HL-60/S4 treated with retinoic acid at 250 ng/mL for 4 days and 3 days (cell line): ENCODE results near the gene RABGGTA.

Source experiments
- in situ Hi-C: fragments of 300-500 bp; cut with MboI; formaldehyde crosslinking; loops from 2 replicates; pipeline ENCODE4 v1.7.0; 2022; ENCODE audit warnings: low sequenced_read_pairs

RABGGTA gene

DNA sequence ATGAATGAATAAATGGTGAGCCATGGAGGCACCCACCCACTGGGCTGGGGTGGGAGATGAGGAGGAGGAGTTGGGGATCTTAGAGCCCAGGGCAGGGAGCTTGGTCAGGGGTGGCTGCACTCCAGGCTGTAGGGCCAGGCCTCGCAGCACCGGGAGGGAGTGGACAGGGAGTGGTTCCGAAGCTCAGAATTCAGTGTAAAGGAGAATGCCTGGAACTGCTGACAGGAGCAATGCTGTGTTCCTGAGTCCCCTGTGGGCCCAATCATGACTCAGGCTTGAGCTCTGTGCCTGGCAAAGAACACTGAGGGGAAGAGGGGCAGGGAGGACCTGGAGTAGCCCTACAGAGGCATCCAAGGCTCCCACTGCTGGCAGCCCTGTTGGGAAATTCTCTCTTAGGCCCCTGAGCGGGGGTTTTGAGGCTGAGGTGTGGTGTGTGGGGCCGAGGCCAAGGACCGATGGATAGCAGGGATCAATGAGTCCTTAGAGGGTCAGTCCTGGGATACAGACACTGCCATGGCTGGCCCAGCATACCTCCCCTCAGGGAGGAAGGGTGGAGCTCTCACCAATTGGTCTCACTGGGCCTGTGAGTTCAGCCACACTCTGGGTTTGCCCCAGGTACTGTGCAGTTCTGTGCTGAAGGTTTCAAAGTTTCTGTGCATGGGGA lies 9.5 kb upstream of the RABGGTA start:
- in situ Hi-C loops: no loop called here

DNA sequence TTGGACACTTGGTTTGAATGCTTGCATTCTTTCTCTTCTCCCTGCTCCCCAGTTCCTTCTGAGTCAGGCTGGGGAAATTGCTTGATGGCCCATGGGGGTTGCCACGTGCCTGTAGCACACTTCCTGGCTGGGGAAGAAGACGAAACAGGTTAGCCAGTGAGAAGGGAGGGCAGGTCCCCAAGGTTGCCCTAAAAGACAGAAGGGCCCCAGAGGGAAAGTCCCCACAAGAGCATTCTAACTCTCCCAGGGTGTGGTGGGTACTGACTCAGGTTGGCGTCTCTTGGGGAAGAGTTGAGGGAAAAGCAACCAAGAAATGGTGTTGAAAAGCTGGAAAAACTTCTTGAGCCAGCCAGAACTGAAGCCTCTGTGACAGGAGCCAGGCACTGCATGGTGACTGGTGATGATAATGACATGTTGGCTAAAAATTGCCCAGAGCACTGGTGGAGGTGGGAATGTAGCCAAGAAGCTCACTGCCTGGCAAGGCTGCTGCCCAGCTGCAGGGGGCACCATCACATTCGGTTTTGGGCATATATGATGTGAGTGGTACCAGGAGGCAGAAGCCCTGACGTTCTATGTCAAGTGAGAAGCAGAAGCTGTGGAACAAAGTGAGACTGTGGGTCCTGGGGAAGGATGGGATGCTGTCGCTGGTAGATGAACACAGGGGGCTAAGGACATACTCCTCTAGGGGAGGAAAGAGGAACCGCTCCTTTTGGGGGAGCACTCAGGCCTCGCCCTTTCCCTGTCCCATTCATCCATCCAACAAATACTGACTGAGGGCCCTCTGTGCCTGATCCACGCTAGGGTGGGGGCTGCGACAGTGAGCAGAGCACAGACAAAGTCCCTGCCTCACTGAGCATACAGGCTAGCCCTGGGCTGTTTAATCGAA lies 8.1 kb upstream of the RABGGTA start:
- in situ Hi-C loops: no loop called here

DNA sequence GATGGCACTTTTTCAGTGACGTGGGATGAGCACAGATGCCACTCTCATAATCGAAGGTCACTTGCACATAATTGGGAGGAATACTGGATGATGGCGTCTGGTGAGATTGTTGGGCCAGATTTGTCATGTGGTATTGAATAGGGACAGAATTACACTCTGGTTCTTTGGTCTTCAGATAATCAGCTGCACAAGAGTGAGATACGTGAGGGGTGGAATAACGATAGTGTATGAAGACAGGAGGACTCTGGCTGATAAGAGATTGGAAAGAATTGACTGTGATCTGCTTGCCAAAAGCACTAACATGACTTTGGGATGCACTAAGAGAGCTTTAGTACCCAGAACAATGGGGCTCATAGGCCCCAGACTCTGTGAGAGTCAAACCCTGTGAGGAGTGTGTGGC lies 7.0 kb upstream of the RABGGTA start:
- in situ Hi-C loops: no loop called here

DNA sequence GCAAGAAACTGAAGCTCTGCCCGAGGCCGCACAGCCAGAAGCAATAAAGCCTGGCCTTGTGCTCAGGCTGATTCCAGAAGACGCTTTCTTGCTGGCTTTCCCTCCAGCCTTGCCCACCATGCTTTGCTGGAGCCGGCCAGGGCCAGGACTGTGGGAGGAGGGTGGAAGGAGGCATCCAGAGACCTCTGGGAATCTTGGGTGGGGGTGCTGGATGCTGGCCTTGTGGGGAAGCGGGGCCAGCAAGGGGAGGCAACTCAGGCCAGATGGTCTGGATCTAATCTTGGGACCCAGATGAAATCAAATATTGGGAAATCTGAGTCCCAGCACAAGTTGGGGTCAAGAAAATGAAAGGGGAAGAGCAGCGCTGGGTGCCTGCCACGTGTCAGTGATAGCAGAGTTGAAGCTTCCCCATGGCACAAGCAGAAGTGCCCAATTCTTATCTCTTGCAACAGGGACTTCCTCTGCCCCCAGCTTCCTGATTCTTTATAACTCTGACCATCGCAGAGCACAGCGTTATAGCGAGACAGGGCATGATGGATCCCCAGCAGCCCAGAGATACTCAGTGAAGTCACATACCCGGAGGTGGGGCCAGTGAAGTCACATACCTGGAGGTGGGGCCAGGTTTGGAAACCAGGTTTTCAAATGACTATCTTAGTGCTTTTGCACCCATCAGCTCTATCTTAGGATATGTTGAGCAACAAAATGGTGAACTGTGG lies 6.4 kb upstream of the RABGGTA start:
- in situ Hi-C loops: no loop called here

DNA sequence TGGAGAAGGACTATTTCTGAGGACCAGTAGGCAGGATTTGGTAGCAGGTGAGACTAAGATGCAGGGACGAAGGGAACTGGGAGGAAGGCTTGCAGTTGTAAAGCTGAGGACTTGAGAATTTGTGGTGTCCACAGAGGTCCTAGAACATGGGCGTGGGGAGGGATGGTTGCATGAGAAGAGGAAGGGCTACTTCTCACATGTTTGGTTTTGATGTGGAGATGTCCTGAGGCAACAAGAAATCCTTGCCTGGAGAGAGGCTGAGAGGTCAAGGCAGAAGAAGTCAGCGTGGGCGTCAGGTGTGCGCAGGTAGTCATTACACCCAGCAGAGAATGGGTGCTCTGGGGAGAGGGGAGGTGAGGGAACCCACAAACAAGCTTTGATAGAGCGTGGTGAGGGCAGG lies 5.7 kb upstream of the RABGGTA start:
- in situ Hi-C loops: no loop called here

DNA sequence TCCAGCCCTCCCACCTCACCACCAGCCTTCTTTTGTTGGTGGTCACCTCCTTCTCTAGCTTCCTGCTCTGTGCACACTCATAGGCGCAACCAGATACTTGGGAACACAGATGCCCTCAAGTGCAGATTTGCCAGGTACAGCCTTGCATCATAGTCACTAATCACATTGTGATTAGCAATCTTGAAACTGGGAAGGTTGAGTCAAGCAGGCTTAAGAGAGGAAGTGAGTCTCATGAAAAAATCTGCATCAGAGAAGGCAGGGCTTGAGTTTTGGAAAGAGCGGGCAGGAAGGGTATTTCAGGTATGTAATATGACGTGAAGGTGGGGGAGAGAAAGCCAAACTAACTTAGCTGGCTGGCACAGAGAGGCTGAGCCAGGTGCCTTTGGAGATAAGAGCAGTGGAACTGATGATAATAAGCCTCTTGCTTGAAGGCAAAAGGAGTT lies 2.7 kb upstream of the RABGGTA start:
- in situ Hi-C loops: no loop called here

DNA sequence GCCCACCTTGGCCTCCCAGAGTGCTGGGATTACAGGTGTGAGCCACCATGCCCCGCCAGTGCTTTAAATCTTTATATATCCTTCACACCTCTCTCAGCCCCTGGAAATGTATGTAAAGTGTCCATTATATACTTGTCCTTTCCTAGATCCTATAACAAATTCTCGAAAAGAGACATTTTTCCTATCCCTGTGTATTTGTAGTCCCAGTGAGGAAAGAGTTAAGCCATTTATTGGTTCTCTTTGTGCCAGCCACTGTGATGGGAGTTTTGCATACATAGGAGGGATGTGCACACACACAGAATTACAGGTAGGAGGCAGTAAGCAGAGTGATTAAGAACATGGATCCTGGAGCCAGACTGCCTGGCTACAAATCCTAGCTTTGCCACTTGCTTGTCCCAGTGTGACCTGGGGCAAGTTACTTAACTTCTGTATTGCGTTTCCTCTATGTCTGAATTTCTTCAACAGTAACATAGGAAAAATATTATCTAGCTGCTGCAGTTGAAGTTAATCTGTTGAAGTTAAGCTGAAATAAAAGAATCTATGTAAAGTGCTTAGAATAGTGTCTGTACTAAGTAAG lies 2.1 kb upstream of the RABGGTA start:
- in situ Hi-C loops: no loop called here

DNA sequence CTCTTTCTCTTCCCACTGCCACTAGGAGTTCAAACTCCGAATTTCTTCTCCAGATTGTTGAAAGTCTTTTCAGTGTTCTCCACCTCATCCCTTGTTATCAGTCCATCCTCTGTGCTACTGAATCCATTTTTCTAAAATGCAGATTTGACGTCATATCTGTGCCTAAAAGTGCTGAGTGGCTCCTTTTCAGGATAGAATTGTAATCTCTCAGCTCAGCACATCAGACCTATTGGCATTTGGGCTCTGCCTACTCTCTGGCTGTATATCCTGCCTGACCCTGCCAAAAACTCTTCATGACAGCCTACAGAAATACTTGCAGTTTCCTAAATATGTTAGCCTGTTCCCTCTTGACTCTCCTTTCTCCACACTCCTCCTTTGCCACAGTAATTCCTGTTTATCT lies 1.1 kb upstream of the RABGGTA start:
- in situ Hi-C loops: no loop called here

DNA sequence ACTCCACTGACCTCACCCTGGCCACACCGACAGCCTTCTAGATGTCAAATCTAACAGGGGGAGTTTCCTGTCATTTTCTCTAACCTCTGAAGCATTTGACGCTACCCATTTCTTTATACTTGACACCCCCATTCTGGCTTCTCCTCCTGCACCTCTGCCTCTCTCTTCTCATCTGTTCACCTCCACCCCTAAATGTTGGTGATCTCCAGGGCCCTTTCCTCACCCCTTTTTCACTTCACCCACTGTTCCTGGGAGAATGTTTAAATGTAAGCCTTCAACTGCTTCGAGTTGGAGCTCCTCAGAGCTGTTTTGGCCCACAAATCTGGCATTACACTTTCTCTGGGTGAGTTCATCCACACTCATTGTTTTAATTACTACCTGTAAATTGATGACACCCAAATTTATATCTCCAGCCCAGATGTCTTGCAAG lies 452 bp upstream of the RABGGTA start:
- in situ Hi-C loops: no loop called here

DNA sequence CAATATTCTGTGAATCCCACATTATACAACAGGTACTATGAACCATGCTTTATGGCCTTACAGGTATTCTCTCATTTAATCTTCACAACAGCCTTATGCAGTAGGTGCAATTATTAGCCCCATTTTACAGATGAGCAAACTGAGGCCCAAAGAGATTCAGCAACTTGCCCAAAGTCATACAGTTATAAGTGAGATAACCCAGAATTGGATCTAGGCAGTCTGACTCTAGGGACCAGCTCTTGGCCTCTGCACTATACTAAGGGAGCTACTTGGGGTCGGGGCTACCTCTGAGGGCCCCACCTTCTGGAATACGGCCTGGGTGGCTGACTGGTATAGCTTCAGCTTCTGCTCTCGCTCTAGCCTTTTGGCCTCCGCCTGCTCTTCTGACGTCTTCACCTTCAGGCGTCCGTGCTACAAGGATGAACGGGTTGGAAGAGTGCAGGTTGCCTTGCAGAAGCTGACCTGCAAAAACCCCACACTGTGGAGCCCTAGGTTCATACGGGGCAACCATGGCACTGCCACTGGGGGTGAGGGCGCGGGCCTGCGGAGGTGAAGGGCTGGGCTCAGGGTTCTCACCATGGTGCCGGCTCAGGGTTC lies 762 bp downstream of the RABGGTA start:
- in situ Hi-C loops: no loop called here

DNA sequence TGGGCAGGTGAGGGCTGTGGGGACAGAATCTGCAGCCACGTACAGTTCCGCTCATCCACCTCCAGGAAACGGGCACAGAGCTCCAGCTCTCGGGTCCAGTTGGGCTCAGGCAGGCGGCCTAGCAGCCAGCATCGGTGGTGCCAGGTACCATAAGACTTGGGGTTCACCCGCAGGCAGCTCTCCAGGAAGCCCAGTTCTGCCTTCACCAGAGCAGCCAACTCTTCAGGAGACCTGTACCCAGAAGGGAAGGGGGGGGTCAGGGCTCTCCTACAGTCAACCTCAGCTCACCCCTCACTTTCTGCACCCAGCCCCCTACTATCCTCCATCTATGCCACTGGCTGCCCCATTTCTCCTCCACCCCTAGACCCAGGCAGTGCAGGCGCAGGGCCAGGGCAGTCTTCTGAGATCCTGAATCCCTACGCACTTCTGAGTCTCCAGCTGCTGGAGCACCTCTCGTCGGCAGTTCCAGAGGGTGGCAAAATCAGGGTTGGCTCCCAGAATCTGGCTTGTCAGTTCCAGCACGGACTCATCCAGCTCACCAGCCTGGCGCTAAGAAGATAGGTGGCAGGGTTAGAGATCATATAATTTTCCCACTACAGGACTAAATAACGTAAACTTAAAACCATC lies 1.4 kb downstream of the RABGGTA start:
- in situ Hi-C loops: no loop called here

DNA sequence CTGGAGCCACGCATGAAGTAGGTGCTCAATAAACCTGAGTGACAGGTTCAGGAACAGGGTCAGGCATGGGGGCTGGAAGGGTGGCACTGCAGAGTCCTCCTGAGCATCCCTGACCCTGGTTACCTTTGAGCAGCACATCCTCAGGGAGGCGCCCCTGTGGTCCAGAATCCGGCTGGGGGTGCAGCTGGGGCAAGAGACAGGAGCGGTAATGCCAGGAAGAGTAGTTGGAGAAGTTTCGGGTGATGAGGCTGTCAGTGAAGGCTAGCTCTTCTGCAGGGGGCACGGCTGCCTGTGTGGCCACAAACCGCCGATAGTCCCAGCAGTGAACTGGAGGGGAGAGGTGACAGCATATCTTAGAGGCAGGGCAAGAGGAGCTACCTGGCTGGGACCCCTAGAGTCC lies 2.0 kb downstream of the RABGGTA start:
- in situ Hi-C loops: no loop called here

DNA sequence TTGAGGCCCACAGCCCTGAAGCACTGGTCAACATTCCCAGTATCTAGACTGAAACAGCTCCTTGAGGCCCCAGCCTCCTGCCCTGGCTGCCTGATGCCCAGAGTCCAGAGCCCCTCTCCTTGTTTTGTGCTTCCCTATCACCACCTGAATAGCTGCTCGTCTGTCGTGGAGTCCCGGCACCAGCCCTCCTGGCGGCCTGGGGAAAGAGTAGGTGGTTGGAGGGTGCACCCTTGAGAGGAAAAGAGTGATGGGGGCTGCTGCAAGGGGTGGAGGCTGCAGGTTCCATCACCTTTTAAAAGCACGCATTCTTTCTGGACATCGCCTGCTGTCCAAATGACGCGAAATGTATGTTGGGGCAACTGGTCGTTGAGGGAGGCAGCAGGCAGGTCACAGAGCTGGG lies 3.2 kb downstream of the RABGGTA start:
- in situ Hi-C loops: no loop called here

DNA sequence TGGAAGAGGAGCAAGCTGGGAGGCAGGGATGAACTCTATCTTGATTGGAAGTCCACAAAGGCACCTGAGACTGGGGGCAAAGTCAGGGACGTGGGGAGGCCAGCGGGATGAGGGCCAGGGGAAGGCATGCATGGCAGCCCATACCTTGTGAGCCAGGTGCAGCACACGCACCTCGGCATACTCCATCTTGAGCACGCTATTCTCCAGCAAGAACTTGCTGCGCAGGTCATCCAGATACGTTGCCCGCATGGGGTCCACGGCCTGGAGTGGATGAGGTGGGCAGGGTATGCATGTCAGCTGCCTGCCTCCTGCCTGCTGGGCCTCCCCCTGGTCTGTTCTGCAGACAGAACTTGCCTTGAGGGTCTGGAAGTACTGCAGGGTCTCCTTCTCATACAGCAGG lies 3.9 kb downstream of the RABGGTA start:
- in situ Hi-C loops: no loop called here

DNA sequence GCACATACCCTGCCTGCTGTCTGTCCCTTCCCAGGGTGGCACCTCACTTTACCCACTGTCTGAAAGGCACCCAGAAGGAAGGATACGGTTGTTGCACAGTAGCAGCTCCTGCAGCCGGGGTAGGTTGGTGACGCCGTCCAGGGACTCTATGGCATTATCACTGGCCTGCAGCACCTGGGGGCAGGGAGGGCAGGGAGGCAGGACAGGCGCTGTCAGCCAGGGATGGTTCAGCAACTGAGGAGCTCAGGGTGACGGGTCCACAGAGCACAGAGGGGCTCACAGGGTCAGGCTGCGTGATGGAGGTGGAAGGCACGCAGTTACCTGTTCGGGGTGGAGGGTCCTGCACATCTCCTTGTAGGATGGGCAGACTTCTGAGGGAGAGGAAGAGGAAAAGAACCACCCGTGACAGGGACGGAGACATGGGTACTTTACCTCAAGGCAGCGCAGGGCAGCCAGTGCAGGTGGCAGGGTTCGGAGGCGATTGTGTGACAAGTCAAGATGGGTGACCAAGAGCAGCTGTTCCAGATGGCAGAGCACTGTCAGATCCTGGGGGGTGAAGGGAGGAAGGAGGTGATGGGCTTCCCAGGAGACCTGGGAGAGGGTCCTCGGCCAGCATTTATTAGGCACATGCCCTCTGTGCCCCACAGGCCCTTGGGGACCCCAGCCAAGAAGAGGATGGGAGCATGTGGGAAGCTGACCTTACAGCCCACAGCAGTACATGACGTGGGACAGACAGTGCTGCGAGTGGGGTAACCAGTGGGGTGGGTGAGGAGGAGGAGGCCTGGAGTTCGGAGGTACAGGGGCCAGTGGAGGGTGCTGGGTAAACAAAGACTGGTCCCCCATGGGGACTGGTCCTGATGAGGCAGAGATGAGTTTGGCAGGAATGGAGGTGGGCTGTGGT lies 4.8 kb downstream of the RABGGTA start:
- in situ Hi-C loops: no loop called here

DNA sequence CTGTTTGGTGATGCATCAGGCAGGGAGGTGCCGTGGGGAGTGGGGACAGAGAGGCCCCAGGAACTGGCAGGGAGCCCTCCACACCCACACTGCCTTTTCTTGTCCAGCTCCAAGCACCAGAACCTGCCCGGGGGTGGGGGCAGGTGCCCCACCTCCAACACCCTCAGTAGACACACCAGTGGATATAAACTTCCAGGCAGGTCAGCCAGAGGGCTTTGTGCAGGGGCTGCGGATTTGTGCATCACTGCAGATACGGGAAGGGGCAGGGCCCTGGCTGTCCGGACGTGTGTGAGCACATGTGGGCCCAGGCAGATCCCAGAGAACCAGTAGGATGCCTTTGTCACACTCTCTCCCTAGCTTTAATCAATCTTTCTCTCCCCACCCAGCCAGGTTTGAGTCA lies 7.1 kb downstream of the RABGGTA start:
- in situ Hi-C loops: no loop called here

DNA sequence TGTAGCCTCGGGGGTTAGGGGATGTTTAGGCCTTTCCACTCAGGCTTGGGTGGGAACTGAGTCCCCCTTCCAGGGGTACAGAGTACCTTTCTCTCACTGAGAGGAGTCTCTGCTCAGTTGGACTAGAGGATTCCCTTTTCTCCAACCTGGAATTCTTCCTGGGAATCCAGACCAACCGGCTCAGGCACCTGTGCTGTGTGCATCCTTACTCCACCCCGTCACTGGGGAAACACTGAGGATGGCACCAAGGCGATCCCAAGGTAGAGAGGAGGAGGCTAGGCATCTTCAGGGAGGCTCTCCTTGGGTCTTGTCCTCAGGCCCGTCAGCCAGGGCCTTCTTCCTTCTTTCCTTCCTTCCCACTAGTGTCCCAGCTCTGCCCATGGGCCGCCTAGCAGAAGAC lies 7.5 kb downstream of the RABGGTA start:
- in situ Hi-C loops: no loop called here

DNA sequence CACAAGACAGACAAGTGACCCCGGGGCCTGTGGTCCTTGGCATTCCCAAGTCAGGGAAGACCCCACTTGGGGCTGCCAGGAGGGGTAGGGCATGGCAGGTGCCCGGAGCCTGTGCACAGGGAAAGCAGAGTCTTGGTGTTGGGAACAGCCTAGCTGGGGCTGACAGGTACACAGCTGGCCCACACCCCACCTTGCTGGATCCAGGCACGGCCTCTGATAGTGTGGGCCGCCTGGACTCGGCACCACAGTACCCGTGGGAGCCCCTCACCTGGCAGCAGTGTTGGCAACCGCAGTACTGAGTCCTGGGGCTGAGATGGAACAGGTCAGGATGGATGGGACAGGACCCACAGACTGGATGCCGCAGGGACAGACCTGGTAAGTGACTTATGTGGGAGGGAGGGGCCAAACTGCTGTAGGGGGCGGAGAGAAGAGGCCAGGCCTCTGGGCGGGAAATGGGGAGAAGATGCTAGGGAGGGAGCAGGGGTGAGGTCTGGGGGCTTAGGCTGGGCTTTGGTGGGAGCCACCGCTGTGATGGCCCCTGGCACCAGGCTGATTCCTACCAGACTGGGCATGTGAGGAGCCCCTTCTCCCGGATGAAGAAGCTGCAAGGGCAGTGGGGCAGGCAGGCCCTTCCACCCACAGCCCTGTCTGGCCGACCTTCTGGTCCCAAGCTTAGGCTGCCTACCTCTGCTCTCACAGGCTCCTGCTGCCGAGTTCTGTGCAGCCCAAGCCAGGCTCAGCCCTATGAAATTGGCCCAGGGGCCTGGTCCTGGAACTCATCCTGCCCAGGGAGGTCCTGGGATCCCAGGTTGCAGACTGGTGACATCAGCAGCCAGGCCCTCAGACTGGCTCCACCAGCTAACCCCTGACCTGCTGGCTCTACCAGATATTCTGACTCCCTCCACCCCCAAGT lies 8.3 kb downstream of the RABGGTA start, which contains the start of gene TGM1:
Gene TGM1, minus strand, starts transcription at position 357 of the 913 bp plus-strand sequence. CDS start 825 bp downstream, outside the sequence.
- in situ Hi-C loops: no loop called here
